HTERT RPE-1 (cell line): ENCODE data around the gene BABAM1.

Experiments
- in situ Hi-C: fragments of 300-500 bp; cut with MboI; formaldehyde crosslinking; loops from 4 replicates; pipeline ENCODE4 v1.14.3; 2020; ENCODE audit warnings: low sequenced_read_pairs

BABAM1 gene

DNA sequence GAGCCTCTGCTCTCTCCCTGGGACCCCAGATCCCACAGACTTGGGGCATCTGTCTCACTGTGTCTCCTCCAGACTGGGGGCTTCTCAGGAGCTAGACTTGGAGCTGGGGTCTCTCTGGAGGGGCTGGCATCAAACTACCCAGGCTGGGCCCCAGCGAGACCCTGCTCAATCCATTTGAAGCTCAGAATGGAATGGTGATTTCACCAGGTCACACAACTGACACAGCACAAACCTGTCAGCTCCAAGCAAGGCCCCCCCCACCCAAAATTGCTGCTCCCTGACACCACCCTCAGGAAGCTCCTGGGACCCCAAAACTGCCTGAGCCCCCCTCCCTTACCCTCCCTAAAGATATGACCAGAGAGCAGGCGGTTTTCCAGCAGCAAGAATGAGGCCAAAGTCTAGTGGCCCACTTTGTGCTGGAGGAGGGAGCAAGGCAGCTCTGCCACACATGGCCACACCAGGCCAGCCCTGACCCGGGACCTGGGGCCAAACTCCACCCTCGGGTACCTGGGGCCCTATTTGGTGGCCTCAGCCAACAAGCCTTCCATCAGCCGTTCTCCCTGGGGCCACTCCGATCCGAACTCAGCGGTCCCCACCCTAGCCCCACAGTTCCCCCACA is 23.9 kb upstream of the BABAM1 start:
- in situ Hi-C loops: no loop called here

DNA sequence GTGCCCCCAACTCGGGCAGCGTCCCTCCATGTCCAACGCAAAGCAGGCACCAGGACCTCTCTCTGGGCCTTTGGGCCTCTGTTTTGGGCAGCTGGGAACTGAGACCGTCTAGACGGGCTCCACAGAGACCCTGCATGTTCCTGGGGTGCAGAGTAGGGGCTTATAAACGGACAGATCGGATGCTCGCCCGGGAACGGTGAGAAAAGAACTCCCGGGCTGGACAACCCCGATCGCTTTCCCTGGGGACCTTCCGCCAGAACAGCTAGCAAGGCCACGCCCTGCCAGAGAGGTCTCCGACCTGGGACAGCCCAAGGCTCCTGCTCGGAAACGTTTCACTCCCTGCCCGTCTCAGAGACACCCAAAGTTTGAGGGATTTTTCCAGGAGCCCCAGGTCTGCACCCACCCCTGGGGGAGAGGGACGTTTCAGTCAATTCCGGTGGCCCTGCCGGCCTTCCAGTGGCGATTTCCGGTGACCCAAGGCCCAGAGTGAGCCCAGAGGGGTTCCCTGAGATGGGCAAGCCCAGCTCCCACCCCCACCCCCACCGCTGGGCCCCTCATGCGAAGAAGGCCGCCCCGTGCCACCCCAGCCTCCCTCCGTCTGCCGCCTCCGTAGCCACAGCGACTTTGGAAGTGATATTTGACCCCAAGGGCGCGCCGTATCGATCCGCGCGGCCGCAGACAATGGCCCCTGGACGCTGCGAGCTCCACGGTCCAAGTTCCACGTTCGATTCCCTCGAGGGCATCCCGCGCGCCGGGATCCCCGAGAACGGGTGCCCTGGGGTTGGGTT is 23.2 kb upstream of the BABAM1 start:
- in situ Hi-C loops: no loop called here

DNA sequence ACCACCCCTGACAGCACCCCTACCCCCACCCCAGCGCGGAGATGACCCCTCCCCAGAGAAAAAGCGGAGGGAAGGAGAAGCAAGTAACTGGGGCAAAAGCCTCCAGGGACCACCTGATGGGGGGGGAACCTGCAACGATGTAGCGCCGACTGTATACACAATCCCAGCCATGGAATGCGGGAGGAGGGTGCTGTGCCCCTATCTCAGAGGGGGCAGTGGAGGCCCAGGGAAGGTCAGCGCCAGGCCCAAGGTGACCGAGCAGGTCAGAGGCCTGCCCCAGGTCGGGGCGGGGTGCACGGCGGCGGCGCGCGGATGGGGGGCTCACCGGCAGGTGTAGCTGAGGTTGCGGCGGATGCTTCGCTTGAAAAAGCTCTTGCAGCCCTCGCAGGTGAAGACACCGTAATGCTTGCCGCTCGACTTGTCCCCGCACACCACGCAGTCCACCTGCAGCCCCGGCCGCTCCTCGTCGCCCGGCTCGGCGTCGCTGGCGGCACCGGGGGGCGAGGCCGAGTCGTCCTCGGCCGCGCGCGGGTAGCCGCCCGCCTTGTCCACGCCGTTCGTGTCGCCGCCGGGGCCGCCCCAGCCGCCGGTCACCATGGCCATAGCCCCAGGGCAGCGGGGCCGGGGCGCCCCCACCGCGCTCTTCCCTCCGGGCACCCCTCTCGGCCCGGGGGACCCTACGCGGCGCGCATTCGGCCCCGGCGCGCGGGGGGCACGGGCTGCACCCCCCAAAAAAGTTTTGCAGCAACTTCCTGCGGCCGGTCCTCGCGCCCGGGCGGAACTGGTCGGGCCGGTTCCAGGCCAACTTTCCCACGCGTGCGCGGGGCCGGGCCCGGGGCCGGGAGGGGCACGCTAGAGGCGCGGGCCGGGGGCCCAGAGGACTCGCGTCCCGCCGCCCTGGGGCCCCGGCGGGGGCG is 22.4 kb upstream of the BABAM1 start:
- in situ Hi-C loops: no loop called here

DNA sequence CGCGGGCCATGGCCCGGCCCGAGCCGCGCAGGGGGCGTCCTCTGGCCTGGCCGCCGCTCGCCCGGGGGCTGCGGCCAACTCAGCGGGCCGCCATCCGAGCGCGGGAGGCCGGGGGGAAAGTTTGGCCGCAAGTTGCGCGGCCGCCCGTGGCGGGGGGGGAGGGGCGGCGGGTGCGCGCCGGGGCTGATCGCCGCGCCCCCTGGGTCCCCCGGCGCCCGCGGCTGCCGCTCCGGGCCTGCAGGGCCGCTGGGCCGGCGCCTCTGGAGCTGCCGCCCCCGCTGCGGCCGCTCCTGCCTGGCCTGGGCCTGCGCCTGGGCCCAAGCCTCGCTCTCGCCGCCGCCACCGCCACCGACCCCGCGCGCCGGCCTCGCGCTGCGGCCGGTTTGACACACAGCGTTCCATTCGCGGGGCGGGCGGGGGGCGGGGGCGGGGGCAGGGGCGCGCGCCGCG is 21.7 kb upstream of the BABAM1 start, which contains the start of gene NR2F6:
NR2F6 (minus strand) TSS at position 385 of the 450 bp plus-strand sequence. CDS start 699 bp downstream, outside the sequence.
- in situ Hi-C loops: no loop called here

DNA sequence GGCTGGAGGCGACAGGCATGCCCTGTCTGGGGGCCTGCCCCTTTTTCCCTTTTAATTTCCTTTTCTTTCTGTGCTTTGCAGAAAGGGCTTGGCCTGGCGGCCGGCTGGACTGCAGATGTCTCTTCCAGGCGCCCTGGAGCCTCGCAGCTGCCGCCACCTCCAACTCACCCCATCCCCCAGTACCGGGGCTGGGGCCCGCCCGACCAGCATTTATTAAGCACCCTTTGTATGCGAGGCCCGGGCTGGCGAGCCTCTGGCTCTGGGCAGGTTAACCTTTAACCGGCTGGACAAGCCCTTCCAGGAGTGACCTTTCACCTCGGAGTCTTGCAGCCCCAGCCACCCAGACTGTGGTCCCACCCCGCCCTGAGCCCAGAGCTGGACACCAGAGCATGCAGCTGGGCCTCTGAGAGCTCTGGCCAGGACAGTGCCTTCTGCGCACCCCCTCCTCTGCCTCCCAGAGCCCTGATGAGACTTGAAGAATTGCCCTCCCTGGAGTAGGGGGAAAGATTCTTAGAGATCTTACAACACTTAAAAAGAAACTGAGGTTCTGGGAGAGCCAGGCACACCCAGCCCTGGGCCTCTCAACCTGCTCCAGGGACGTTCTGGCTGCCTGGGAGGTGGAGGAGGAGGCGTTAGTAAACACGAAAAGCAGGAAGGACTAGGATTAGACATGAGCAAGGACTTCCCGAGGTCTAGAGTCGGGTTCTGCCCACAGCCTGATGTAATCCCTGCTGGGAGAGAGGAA is 20.4 kb upstream of the BABAM1 start:
- in situ Hi-C loops: no loop called here

DNA sequence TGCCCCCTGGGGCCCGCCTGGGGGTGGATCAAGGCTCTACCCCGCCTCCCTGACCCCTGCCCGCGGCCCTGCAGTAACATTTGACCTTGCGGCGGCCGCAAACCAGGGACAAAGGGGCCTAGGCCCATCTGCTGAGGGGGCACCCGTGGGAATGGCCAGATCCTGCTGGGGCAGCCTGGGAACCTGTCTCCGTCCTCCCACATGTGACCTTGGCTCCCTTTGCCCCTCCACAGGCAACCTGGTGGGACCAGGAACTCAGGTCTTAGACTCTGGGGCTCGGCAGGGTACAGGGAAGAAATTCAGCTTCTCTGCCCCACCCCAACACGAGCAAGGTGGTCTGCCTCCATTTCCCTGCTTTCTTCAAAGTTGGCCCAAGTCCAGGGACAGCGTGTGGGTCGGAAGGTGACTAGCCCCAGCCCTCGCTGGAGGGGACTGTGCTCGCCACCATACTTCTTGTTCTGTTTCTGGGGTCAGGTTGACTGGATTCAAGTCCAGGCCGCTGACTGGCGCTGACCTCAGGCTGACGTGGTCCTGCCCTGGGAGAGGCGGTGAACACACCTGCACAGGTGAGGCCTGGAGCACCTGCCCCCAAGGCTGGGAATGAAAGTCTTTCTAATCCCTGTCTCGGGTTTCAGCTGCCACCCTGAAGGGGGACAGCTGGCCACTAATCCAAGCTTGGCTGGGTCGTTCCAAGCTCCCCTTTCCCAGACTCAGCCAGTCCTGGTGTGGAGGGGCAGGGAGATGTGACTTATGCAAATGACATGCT is 19.0 kb upstream of the BABAM1 start:
- in situ Hi-C loops: no loop called here

DNA sequence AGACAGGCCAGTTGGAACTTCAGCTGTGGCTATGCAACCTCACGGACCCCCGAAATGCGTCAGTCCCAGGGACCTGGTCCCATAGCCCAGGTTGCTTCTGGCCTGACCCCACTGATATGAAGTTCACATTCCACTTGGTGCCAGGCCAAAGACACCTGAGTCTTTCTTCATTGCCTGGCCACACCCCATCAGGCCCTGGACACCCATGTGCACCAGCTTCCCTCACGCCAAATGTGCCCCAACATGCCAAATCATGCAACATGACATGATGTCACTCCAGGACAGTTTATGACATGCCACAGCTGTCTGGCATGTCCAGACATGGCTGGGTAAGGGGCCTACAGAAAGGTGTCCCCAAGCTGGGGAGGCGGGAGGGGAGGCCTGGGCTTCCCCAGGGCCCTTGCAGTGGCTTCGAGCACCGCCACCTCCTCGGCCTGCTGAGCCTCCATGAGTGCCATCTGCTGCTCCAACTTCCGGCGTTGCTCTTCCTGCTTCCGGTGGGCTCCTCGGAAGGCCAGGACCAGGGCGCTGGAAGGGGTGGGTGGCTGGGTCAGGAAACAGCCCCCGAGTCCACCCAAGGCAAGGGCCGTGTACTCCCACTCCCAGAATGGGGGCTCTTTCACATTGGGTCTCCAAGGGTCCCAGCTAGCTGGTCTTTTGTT is 17.2 kb upstream of the BABAM1 start:
- in situ Hi-C loops: no loop called here

DNA sequence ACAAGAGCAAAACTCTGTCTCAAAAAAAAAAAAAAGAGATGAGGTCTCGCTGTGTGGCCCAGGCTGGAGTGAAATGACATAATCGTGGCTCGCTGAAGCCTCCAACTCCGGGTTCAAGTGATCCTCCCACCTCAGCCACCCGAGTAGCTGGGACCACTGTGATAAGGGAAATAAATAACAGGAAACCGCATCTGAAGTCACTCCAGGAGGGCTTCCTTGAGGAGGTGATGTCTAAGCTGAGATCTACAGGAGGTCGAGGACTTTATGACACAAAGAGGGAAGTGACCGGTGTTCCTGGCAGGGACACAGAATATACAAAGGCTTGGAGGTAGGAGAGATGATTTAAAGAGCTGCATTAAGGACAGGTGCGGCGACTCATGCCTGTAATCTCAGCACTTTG is 12.6 kb upstream of the BABAM1 start:
- in situ Hi-C loops: no loop called here

DNA sequence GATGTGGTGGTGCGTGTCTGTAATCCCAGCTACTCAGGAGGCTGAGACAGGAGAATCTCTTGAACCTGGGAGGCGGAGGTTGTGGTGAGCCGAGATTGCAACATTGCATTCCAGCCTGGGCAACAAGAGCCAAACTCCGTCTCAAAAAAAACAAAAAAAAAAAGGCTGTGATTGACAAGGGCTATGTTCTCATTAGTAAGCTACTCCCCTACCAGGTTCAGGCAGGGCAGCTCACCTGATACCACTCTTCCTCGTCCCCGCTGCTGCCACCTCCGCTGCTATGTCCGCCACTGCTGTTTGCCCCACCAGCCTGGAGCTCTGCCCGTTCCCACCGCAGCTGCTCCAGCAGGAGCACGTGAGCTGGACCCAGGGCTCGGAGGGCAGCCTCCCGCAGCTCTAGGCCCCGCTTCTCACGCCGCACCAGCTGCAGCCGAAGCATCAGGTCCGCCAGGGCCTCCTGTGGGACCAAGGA is 12.1 kb upstream of the BABAM1 start:
- in situ Hi-C loops: no loop called here

DNA sequence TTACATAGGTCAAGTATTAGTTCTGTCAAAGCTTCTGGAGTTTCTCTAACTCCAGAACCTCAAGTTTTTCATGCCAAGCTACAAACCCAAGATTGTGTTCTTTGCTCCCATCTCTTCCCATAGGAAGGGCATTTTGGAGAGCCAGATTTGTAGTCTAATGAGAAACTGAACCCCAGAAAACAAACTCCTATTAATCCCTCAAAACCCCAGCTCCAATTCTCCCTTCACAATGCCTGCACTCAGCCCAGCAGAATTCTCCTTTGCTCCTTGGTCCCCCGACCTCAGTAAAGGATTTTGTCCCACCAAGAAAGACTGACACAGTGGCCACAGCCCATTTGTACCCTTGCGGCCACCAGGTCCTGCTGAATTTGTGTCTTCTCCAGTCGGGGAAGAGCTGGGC is 11.1 kb upstream of the BABAM1 start:
- in situ Hi-C loops: no loop called here

DNA sequence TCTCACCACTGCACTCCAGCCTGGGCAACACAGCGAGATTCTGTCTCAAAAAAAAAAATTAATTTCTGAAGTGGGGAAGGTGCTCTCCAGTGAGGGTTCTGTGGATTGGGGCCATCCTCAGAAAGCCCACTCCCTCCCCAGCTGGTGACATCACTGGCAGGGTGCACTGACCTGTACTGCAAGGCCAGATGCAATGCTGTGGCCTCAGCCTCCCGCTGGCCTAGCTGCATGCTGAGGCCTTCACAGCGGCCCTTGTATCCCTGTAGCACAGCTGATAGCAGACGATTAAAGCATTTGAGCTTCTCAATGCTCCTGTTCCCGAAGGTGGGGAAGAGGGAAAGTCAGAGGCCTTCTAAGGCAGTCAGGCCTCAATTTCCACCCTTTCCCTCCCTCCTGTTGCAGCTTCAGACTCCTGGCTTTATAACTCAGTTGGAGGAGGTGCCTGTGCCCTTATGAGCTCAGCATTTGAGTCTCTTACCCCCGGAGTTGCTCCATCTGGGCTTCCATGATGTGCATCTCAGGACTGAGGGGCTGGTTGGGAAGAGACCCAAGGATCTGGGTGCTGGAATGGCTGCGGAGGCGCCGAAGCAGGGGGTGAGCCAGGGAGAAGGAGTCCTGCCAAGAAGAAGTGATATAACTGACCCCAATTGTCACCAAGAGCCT is 8.0 kb upstream of the BABAM1 start:
- in situ Hi-C loops: no loop called here

DNA sequence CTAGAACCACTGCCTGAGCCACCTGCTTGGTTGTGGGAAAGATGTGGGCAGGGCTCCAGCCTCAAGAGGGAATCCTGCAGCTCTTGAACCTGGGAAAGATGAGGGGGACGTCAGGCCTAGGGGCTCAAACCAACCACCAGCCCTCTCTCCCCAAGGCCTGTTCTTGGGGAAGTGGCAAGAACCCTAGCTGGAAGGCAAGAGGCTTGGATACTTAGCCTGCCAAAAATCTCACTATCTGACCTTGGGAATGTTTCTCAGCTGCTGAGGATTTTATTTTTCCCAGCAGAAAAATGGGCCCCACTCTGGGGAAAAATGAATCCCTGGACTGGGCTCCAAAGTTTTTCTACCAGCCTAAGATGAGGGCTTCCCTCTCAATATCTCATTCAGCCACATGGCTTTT is 7.3 kb upstream of the BABAM1 start:
- in situ Hi-C loops: no loop called here

DNA sequence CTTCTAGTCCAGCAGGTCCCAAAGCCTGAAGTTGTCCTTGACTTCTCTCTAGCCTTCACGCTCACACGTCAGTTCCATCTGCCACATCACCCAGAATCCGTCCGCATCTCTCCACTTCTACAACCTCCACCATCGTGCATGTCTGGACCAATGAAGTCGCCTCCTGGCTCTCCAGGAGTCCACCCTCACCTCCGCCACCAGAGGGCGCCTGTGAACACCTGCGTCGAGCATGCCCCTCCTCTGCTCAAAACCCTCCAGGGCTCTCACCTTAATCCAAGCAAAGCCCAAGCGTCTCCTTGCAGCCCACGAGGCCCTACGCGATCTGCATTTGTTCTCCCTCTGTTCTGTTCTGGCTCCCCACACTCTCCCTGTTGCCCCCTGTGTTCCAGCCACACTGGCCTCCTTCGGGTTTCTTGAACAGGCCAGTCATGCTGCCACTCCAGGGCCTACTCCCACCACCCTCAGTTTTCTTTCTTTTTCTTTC is 6.4 kb upstream of the BABAM1 start:
- in situ Hi-C loops: no loop called here

DNA sequence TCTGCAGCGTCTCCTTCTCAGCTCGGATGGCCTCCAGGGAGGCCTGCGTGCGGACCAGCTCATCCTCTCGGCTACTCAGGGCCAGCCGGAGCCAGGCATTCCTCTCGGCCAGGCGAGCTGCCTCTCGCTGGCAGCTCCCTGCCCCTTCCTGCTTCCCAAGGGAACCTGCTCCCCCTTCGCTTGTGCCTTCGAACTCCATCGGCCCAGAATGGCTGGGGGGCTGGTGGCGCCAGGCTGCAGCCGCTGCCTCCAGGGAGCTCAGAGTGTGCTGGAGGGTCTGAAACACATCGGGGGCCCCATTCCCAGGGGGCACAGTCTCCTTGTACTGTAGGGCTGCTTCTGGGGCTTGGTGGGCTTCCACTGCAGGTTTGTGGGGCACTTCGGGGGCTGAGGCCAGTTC is 4.7 kb upstream of the BABAM1 start:
- in situ Hi-C loops: no loop called here

DNA sequence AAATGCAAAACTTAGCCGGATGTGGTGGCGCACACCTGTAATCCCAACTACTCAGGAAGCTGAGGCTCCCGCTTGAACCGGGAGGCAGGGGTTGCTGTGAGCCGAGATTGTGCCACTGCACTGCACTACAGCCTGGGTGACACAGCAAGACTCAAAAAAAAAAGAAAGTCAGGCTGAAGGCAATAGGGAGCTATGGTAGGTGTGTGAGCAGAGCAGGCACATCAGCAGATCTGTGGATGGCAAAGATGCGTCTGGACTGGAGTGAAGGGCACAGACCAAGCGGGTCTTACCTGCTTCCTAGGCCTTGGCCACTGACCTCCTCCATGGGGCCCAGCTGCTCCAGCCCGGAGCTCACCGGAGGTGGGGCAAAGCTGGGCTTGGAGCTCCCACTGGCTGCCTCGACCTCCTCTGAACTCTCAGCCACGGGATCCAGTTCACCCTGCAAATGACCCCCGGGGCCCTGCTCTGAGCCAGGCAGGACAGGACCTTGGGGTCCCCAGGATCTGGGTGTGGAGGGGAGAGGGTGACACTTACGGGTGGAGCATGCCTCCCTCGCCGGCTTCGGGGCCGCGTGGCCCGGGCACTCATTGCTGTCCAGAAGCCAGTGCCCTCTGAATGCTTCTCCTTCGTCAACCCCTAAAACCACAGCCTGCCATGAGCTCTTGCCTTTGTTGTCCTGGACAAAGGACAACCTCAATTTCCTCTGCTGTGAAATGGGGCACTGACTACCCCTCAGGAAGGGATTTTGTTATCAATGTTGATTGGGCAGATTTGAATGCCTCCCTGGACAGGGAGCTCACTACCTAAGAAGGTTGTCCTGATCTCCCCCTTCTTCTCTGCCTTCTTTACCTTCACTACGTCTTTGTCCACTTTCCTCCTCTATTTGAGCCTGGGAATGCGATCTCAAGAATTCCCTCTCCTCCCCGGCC is 3.3 kb upstream of the BABAM1 start:
- in situ Hi-C loops: no loop called here

DNA sequence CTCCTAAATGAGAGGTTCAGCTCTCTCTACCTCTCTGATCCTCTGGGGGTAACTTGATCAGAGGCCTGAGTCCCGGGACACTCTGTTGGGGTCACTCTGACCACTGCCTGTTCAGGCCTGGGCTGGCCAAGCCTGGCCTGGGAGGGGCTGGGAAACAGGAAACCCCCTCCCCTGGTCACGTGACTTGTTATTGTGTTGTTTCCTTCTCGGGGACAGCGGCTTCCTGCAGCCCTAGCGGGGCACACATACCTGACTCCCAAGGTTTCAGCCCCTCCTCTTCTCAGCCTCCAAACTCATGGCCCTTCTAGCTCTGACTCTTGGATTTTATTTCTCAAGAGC is 2.6 kb upstream of the BABAM1 start, which contains the start of gene USHBP1:
USHBP1 (minus strand) TSS at position 105 of the 339 bp plus-strand sequence. CDS start 446 bp downstream, outside the sequence.
- in situ Hi-C loops: no loop called here

DNA sequence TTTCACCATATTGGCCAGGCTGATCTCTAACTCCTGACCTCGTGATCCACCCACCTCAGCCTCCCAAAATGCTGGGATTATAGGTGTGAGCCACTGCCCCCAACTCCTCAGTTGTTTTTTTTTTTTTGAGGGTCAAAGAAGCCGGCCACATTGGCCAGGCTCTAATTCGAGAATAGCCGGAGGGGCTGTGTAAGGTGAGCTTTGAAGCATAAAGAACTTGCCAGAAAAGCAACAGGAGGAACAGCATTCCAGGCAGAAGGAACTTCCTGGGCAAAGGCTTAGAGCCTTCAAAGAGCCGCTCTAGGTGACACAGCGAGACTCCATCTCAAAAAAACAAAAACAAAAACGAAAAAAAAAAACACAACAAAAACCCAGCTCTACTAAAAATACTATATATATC is 1.2 kb upstream of the BABAM1 start:
- in situ Hi-C loops: no loop called here

DNA sequence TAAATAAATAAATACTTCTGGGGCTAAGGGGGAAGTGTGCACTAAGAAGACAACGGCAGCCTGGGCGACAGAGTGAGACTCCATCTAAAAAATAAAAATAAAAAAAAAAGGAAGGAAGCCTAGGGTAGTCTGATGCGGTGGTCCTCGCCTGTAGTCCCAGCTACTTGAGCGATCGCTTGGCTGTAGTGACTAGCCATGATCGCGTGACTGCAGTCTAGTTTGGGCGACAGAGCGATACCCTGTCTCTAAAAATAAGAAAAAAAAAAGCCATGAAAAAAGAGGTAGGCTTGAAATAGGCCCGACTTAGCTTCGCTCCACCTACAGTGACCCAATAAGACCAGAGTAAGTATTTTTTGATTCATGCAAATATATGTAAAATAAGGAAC is 661 bp upstream of the BABAM1 start:
- in situ Hi-C loops: no loop called here
